Endometrium (tissue), 2 donors: ENCODE measurements around the gene STX7.

ENCODE experiments used
- FAIRE-seq: peaks from 2 replicates; lab custom pipeline; 2012; peaks lifted over from hg19 to GRCh38; lab: Jason Lieb, UNC
- donor health status: control.
- donor health status: control.

The STX7 gene

GRCh38 chr6:132476688-132477087 is 36.2 kb downstream of the STX7 start:
- FAIRE-seq, result no peak

DNA sequence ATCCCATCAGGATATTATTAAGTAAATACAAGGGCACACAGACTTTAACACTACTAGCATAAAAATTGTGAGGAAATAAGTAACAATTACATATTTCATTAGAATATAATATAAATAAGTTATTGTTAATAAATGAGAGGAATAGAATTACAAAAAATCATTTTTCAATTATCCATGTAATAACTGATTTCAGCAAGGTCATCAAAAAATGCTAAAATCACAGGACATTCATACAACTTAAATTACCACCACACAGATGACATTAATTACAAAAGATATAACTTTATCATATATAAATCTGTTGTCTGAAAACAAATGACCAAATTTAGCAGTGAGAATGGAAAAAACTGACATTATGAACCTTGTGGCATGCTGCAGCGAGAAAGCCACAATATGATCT is 37.0 kb downstream of the STX7 start:
- no peak for FAIRE-seq

DNA sequence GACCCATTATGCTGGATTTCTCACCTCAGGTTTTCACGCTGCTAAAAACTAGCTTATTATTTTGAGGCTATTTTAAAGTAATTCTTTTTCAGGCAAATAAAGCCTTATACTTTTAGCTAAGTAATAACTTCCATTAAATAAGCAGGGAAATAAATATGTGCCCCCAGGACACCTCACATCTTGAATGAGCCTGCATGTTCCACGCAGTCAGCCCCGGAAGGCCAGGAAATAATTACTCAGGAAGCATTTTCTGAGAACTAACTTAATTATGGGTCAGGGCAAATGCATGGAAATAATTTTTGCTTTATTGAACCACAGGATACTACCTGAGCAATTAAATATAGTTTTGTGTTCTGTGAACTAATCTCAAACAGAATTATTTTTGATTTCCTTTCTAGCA is 41.1 kb downstream of the STX7 start:
- no peak for FAIRE-seq

DNA sequence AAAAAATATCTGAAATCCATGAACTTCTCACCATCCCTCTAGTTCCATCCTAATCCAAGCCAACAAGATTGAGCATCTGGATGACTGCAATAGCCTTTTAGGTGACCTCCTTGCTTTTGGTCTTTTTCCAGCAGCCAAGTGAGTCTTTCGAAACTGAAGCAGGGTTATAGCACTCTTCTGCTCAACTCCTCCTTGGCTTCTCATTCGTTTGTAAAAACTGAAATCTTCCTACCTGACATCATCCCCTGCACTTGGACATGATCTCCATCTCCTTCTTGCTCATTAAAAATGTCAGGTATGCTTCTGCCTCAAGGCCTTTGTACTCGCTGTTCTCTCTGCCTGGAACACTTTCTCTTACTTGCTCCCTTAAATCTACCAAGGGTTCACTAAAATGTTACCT is 46.0 kb downstream of the STX7 start:
- FAIRE-seq, result no peak

- FAIRE-seq, result no peak
Observed at GRCh38 chr6:132465530-132466485, 47.1 kb downstream of the STX7 start.

- FAIRE-seq, result no peak
Observed at GRCh38 chr6:132464538-132465256, 48.2 kb downstream of the STX7 start.

GRCh38 chr6:132461958-132462357 is 51.0 kb downstream of the STX7 start:
- no peak for FAIRE-seq

DNA sequence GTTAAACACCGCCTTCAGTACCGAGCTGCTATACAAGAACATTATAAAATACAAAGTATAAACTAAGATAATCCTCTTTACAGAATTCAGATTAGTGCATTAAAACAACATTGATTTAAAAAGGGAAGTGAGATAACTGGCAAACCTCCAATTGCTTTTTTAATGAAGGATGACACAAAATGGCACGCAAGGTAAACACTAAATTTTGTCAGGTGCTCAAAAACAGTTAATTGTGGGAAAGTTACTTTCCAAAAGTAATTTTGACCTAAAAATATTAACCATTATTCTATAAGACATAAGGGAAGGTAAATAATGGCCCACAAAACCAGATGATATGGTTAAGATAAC is 53.3 kb downstream of the STX7 start:
- no peak for FAIRE-seq

- no peak for FAIRE-seq
Observed at GRCh38 chr6:132458887-132459604, 53.9 kb downstream of the STX7 start.

DNA sequence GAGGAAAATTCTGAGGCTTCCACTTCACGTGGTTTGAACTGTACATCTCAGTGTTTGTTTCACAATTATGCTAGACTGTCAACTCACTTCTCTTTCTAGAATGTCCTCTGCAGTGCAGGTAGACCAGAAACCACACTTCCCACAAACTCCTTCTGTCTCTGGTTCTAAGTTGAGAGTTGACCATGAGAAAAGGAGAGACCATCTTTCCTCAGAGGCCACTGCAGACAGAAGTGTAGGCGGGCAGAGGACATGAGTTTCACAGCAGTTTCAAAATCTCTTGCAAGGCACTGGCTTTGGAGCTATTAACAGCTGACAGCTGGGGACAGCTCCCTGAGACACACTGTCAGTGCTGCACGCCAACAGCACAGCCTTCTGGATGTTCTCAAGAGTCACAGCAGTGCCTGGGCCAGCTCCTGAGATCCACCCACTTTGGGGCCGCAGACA is 56.2 kb downstream of the STX7 start:
- no peak for FAIRE-seq

GRCh38 chr6:132446855-132447241 is 66.1 kb downstream of the STX7 start:
- no peak for FAIRE-seq

- FAIRE-seq, result no peak
Observed at GRCh38 chr6:132446141-132446854, 66.6 kb downstream of the STX7 start.

DNA sequence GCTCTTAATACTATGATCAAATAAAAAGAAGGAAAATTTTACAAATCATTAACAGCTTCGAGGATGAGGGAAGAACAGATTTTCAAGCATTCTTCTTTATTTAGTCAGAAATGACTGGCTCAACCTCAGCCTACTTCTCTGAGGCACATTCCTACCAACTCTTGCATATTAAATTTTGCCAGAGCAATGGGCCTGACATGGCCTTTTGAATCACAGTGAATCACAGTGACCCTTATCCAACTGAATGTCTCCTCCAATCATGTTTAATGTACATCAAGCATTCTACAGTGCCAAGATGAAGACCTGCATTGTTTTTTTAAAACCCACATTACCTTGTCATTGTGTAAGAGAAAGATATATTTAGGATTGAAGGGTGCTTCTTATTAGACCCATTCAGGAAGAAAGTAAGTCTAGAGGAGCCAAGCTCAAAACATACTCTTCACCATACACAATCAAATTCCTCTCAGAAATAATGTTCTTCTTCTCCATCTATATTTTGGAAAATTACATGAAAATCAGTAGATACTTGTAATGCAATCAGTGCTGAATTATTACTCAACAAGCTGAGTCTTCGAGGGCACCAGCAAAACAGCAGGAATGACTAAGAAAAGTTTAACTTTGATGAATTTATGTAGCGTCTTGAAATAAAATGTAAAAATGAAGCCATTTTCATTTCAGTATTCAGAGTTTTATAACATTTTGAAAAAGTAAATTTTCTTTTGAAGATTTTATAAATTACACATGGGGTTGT is 67.5 kb downstream of the STX7 start:
- FAIRE-seq, result peak; percentile 12

- no peak for FAIRE-seq
Observed at GRCh38 chr6:132443206-132443605, 69.7 kb downstream of the STX7 start.

DNA sequence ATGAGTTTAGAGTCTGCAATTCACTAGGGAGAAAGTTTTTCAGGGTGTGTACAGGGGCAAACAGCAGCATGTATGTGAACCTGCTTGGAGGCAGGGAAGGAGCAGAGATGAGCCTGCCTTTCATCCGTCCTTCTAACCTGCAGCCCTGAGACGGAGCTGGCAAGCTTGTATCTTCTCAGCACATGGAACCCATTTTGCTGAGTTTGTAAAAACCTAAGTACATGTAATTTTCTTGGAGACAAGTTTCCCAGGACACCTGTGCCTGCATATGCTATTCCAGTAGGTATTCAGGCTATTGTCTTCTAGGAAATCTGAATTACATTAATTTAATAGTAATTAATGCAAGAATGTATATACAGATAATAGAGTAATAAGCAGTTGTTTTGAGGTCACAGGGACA is 82.8 kb downstream of the STX7 start:
- FAIRE-seq, result no peak

- FAIRE-seq, result no peak
Observed at GRCh38 chr6:132425176-132425575, 87.7 kb downstream of the STX7 start.

GRCh38 chr6:132423839-132424238 is 89.1 kb downstream of the STX7 start:
- no peak for FAIRE-seq

DNA sequence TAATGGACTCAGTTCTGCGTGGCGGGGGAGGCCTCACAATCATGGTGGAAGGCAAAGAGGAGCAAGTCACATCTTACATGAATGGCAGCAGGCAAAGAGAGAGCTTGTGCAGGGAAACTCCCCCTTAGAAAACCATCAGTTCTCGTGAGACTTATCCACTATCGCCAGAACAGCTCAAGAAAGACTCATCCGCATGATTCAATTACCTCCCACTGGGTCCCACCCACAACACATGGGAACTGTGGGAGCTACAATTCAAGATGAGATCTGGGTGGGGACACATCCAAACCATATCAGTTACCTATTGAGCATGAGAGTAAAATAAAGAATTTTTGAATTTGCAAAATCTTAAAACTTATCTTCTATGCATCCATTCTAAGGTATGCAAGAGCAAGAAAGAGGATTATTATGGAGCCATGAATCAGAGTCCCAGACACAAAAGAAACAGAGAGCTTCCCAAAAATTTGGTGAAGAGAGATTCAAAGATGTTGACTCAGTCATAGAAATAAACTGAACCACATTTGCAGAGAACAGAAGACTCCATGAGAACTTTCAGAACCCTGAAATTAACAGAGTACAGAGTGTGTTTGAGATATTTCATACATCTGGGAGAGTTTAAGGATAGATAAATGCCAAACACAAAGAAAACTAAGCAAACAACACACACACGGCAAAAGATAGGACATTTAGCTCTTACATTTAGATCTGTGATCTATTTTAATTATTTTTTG is 94.5 kb downstream of the STX7 start:
- FAIRE-seq, result no peak

GRCh38 chr6:132414761-132415160 is 98.2 kb downstream of the STX7 start:
- FAIRE-seq, result no peak

DNA sequence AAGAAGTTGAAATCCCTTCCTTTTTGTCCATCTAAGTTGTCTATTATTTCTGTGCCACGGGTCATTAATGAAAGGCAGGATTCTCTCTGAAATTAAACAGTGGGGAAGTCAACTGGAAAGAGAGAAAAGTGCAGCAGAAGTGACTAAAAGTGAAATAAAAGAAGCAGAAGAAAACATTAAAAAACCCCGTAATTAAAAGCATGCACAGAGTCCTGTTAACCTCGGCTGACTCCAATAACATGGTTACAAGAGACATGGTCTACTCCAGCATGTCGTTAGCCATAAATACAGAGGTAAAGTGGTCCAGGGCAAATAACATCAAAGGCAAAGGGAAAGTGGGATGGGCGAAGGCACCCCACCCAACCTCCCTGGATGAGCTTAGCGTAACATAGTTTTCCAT is 98.6 kb downstream of the STX7 start:
- no peak for FAIRE-seq

GRCh38 chr6:132413499-132413802 is 99.5 kb downstream of the STX7 start:
- FAIRE-seq, result no peak
